HepG2 (cell line): ENCODE results near the gene GCHFR. TPM values are rescaled to one million over a fixed set of nuclear protein-coding genes. Genes with fewer than 3 reads are reported as not detected.
A peak's percentile ranks its signal among the peaks of the same experiment; 100 is the strongest.

ENCODE experiments used
- ARHGAP35 ChIP-seq: sonication (generic); formaldehyde crosslinking; IDR thresholded peaks from 2 replicates; pipeline ENCODE4 v1.9.0; 2022; ENCODE audit warnings: mild to moderate bottlenecking, inconsistent platforms, moderate library complexity, missing genetic modification reagents, borderline replicate concordance
- ATF5 ChIP-seq: sonication (generic); formaldehyde crosslinking; IDR thresholded peaks from 2 replicates; pipeline ENCODE4 v1.4.0; 2020; ENCODE audit warnings: mild to moderate bottlenecking, low read depth, missing genetic modification reagents
- DMAP1 ChIP-seq: IDR thresholded peaks from 2 replicates; pipeline ENCODE4 v1.6.1; 2016
- ELF4 ChIP-seq: sonication (generic); formaldehyde crosslinking; IDR thresholded peaks from 2 replicates; pipeline ENCODE4 v1.5.0; 2020; ENCODE audit warnings: missing genetic modification reagents, mild to moderate bottlenecking, moderate library complexity, borderline replicate concordance
- HOXA3 ChIP-seq: sonication (generic); formaldehyde crosslinking; IDR thresholded peaks from 2 replicates; pipeline ENCODE4 v1.5.0; 2020; ENCODE audit warnings: missing genetic modification reagents
- MIER3 ChIP-seq: IDR thresholded peaks from 2 replicates; pipeline ENCODE4 v1.6.1; 2016; ENCODE audit warnings: missing compliant biosample characterization, borderline replicate concordance
- NFAT5 ChIP-seq: sonication (generic); formaldehyde crosslinking; IDR thresholded peaks from 2 replicates; pipeline ENCODE4 v1.4.0; 2020; ENCODE audit warnings: missing genetic modification reagents
- PHF5A ChIP-seq: IDR thresholded peaks from one replicate; pipeline ENCODE4 v1.6.1; 2018; ENCODE audit warnings: low read depth, missing genetic modification reagents; ENCODE audit not compliant: unreplicated experiment
- RAD51 ChIP-seq: fragments of 450-650 bp; IDR thresholded peaks from 2 replicates; pipeline ENCODE4 v1.6.1; 2016; ENCODE audit warnings: borderline replicate concordance
- SALL2 ChIP-seq: sonication (generic); formaldehyde crosslinking; IDR thresholded peaks from 2 replicates; pipeline ENCODE4 v1.8.1; 2023; ENCODE audit warnings: mild to moderate bottlenecking, missing genetic modification reagents, inconsistent platforms
- SATB2 ChIP-seq: sonication (generic); formaldehyde crosslinking; IDR thresholded peaks from 2 replicates; pipeline ENCODE4 v1.5.0; 2020; ENCODE audit warnings: missing genetic modification reagents
- SNAPC4 ChIP-seq: sonication (generic); formaldehyde crosslinking; IDR thresholded peaks from 2 replicates; pipeline ENCODE4 v1.4.0; 2020; ENCODE audit warnings: mild to moderate bottlenecking, missing genetic modification reagents
- SNRNP70 ChIP-seq: fragments of 200-400 bp; formaldehyde crosslinking; IDR thresholded peaks from 2 replicates; pipeline ENCODE4 v1.6.1; 2017; ENCODE audit warnings: mild to moderate bottlenecking, low read depth, low read length, moderate library complexity
- SOX6 ChIP-seq, 2 experiments: fragments of 450-650 bp in 1 of 2; sonication (generic) in 1 of 2; formaldehyde crosslinking in 1 of 2; IDR thresholded peaks; 2 replicates each; pipeline versions ENCODE4 v1.4.0 to v1.6.1; 2017 to 2020; ENCODE audit warnings: antibody characterized with exemption in 1 of 2, mild to moderate bottlenecking in 1 of 2, missing genetic modification reagents in 1 of 2
- TSC22D2 ChIP-seq: sonication (generic); formaldehyde crosslinking; IDR thresholded peaks from 2 replicates; pipeline ENCODE4 v1.5.1; 2020; ENCODE audit warnings: missing genetic modification reagents, mild to moderate bottlenecking, borderline replicate concordance
- ZBTB42 ChIP-seq: sonication (generic); formaldehyde crosslinking; IDR thresholded peaks from 2 replicates; pipeline ENCODE4 v1.5.0; 2020; ENCODE audit warnings: mild to moderate bottlenecking, missing genetic modification reagents
- ZNF841 ChIP-seq: sonication (generic); formaldehyde crosslinking; IDR thresholded peaks from 2 replicates; pipeline ENCODE4 v1.8.1; 2023; ENCODE audit warnings: missing genetic modification reagents, borderline replicate concordance
- polyA plus RNA-seq, 8 experiments: library from polyadenylated mRNA; depleted of rRNA in 3 of 8; stranded (reverse) in 7 of 8; unstranded in 1 of 8; fragments of >200 nt; fragmentation: Illumina TruSeq in 4 of 8; extraction: Trizol in 4 of 8; gene quantifications; 2 replicates each; pipeline versions ENCODE4 v1.2.1 to v1.2.3, GENCODE V29; 2011 to 2016; ENCODE audit warnings: low read depth in 4 of 8, missing spikeins in 1 of 8, mixed read lengths in 1 of 8; ENCODE audit not compliant: insufficient read depth in 1 of 8
- total RNA-seq, 5 experiments: library from RNA; depleted of rRNA; stranded (reverse); fragments of >200 nt; fragmentation: Illumina TruSeq; extraction: Trizol; gene quantifications; 2 replicates each; pipeline ENCODE4 v1.2.3, GENCODE V29; 2016; ENCODE audit warnings: low read depth in 1 of 5

GCHFR gene
- total and polyA plus RNA-seq, 2 of the 13 experiments (the other 11 are each of a cell fraction or from before 2014, with no cell fraction given): 51.5 to 92.4 TPM

- TF ChIP-seq NFAT5 (CRISPR knock-in tag): peak; percentile 75; the same call in 1 of the 2 replicates
- TF ChIP-seq MIER3: no peak; the same call in none of the 2 replicates
- no peak for TF ChIP-seq RAD51
- peak; percentile 67 for TF ChIP-seq HOXA3 (CRISPR knock-in tag)
- no peak for TF ChIP-seq ZBTB42 (CRISPR knock-in tag)
- peak; percentile 71 for TF ChIP-seq SALL2 (CRISPR knock-in tag)
- TF ChIP-seq SNRNP70: no peak
- TF ChIP-seq SOX6 (IDR thresholded peaks at IDR 0.05): no peak
- peak; percentile 80 for TF ChIP-seq SOX6 (CRISPR knock-in tag; IDR thresholded peaks at IDR 0.05)
- peak; percentile 65; the same call in 1 of the 2 replicates for TF ChIP-seq ATF5 (CRISPR knock-in tag)
- no peak for TF ChIP-seq SATB2 (CRISPR knock-in tag)
- TF ChIP-seq TSC22D2 (CRISPR knock-in tag): peak; percentile 14; the same call in 1 of the 2 replicates
- TF ChIP-seq ARHGAP35 (CRISPR knock-in tag): peak; percentile 66; the same call in 1 of the 2 replicates
- TF ChIP-seq ZNF841 (CRISPR knock-in tag): no peak
- peak; percentile 71 for TF ChIP-seq PHF5A
- TF ChIP-seq ELF4 (CRISPR knock-in tag): no peak
- peak; percentile 21; the same call in 1 of the 2 replicates for TF ChIP-seq DMAP1 (CRISPR knock-in tag)
- peak; percentile 84 for TF ChIP-seq SNAPC4 (CRISPR knock-in tag)
These were observed 43.4 kb downstream of the GCHFR start, which contains the start of the genes DNAJC17 and ZFYVE19 (continued) for GRCh38 chr15:40807028-40807887.
